ENCODE measurements around the gene HS6ST1.
A peak's percentile ranks its signal among the peaks of the same experiment; 100 is the strongest.

DNA sequence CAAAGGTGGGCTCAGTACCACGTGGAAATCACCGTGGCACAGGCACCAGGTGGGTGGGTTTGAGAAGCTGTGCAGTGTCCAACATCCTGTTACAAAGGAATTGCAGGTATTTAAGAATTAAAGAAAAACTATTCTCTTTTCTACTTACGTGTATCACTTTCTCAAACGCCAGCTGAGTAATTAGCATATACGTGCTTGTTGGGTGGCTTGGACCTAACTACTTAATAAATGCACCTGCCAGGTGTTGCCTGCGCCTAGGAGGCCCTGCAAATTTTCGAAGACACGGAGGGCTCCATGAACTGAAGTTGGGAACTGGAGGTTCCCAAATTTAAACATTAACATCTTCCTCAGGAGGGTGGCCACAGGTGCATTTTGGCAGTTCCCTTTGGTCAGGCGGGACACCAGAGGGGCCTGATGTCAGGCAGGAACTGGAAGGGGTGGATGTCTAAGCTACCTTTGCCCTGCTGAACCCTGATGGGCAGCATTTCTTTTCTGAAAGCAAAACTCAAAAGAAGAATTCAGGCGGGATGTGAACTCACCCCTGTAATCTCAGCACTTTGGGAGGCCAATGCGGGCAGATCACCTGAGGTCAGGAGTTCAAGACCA is 84.8 kb downstream of the HS6ST1 start:
- TF ChIP-seq, protein P1, sequence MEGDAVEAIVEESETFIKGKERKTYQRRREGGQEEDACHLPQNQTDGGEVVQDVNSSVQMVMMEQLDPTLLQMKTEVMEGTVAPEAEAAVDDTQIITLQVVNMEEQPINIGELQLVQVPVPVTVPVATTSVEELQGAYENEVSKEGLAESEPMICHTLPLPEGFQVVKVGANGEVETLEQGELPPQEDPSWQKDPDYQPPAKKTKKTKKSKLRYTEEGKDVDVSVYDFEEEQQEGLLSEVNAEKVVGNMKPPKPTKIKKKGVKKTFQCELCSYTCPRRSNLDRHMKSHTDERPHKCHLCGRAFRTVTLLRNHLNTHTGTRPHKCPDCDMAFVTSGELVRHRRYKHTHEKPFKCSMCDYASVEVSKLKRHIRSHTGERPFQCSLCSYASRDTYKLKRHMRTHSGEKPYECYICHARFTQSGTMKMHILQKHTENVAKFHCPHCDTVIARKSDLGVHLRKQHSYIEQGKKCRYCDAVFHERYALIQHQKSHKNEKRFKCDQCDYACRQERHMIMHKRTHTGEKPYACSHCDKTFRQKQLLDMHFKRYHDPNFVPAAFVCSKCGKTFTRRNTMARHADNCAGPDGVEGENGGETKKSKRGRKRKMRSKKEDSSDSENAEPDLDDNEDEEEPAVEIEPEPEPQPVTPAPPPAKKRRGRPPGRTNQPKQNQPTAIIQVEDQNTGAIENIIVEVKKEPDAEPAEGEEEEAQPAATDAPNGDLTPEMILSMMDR (conservative IDR thresholded peaks at IDR 0.05; ENCODE audit: low read length) = peak; percentile 56; the same call in 1 of the 2 replicates
- TF ChIP-seq EZH2phosphoT487 (IDR thresholded peaks at IDR 0.05; ENCODE audit: borderline replicate concordance, low read depth, low read length) = no peak
